GM12878 (cell line): Measurements from ENCODE around the gene ID3. TPM values are rescaled to one million over a fixed set of nuclear protein-coding genes. Genes with fewer than 3 reads are reported as not detected.

Experiments
- BCL11A ChIP-seq: IDR thresholded peaks from 2 replicates; pipeline ENCODE4 v1.6.1; 2011; ENCODE audit warnings: low read depth, low read length
- CHD2 ChIP-seq: IDR thresholded peaks from 2 replicates; pipeline ENCODE4 v1.6.1; 2011; ENCODE audit warnings: low read depth, low read length, improper control_type of control experiment, borderline replicate concordance
- CREM ChIP-seq: IDR thresholded peaks from 2 replicates; pipeline ENCODE4 v1.6.1; 2014; ENCODE audit warnings: antibody characterized with exemption, low read depth
- EED ChIP-seq: sonication (generic); IDR thresholded peaks from 2 replicates; pipeline ENCODE4 v1.6.1; 2016; ENCODE audit warnings: antibody characterized with exemption, low read depth
- EP300 ChIP-seq, 2 experiments: fragments of 150-350 bp in 1 of 2; IDR thresholded peaks; 2 replicates each; pipeline ENCODE4 v1.6.1; 2011 to 2012; ENCODE audit warnings: low read depth in 2 of 2, low read length in 2 of 2, borderline replicate concordance in 1 of 2, improper control_type of control experiment in 1 of 2, inconsistent platforms in 1 of 2; ENCODE audit not compliant: control insufficient read depth in 1 of 2
- HDGF ChIP-seq: fragments of 450-650 bp; IDR thresholded peaks from 2 replicates; pipeline ENCODE4 v1.6.1; 2016; ENCODE audit warnings: antibody characterized with exemption
- IKZF1 ChIP-seq: fragments of 450-650 bp; conservative IDR thresholded peaks from 2 replicates; pipeline ENCODE4 v1.6.1; 2017; ENCODE audit warnings: antibody characterized with exemption, mild to moderate bottlenecking
- IKZF2 ChIP-seq, 2 experiments: fragments of 450-650 bp; IDR thresholded peaks; 2 replicates each; pipeline ENCODE4 v1.6.1; 2017; ENCODE audit warnings: mild to moderate bottlenecking in 2 of 2, moderate library complexity in 2 of 2
- MTA2 ChIP-seq: fragments of 450-650 bp; IDR thresholded peaks from 2 replicates; pipeline ENCODE4 v1.6.1; 2016; ENCODE audit warnings: low read depth, mild to moderate bottlenecking, moderate library complexity
- PAX5 ChIP-seq: IDR thresholded peaks from 2 replicates; pipeline ENCODE4 v1.6.1; 2011; ENCODE audit warnings: low read depth, low read length, borderline replicate concordance
- POLR2A ChIP-seq: IDR thresholded peaks from 2 replicates; pipeline ENCODE4 v1.6.1; 2011; ENCODE audit warnings: low read depth, mild to moderate bottlenecking, low read length
- RAD51 ChIP-seq: fragments of 450-650 bp; IDR thresholded peaks from 2 replicates; pipeline ENCODE4 v1.6.1; 2016; ENCODE audit warnings: moderate library complexity, mild to moderate bottlenecking, inconsistent platforms
- RELA ChIP-seq: fragments of 450-650 bp; IDR thresholded peaks from 2 replicates; pipeline ENCODE4 v1.8.0; 2014; ENCODE audit warnings: borderline replicate concordance; ENCODE audit not compliant: partially characterized antibody
- RFX5 ChIP-seq: IDR thresholded peaks from 2 replicates; pipeline ENCODE4 v1.6.1; 2011; ENCODE audit warnings: low read depth, low read length, improper control_type of control experiment
- SP1 ChIP-seq: IDR thresholded peaks from one replicate; pipeline ENCODE4 v1.6.1; 2011; ENCODE audit warnings: low read depth, low read length
- SPI1 ChIP-seq: IDR thresholded peaks from 2 replicates; pipeline ENCODE4 v1.6.1; 2011; ENCODE audit warnings: low read depth, mild to moderate bottlenecking, low read length, moderate library complexity, borderline replicate concordance; ENCODE audit not compliant: insufficient read depth
- SUPT20H ChIP-seq: IDR thresholded peaks from 2 replicates; pipeline ENCODE4 v1.6.1; 2011; ENCODE audit warnings: low read depth, mild to moderate bottlenecking, low read length, moderate library complexity, borderline replicate concordance; ENCODE audit not compliant: control insufficient read depth
- SUZ12 ChIP-seq: fragments of 200-600 bp; sonication (generic); IDR thresholded peaks from one replicate; pipeline ENCODE4 v1.6.1; 2018; ENCODE audit warnings: antibody characterized with exemption, mild to moderate bottlenecking; ENCODE audit not compliant: unreplicated experiment
- TBL1XR1 ChIP-seq: IDR thresholded peaks from 2 replicates; pipeline ENCODE4 v1.6.1; 2012; ENCODE audit warnings: low read depth, low read length, improper control_type of control experiment
- TCF12 ChIP-seq: IDR thresholded peaks from 2 replicates; pipeline ENCODE4 v1.6.1; 2011; ENCODE audit warnings: low read depth, mild to moderate bottlenecking, low read length
- TCF7 ChIP-seq: IDR thresholded peaks from 2 replicates; pipeline ENCODE4 v1.6.1; 2014; ENCODE audit warnings: antibody characterized with exemption, borderline replicate concordance
- YY1 ChIP-seq: IDR thresholded peaks from 2 replicates; pipeline ENCODE4 v1.6.1; 2011; ENCODE audit warnings: low read depth, mild to moderate bottlenecking, low read length
- ZNF622 ChIP-seq: fragments of 450-650 bp; IDR thresholded peaks from 2 replicates; pipeline ENCODE4 v1.6.1; 2017; ENCODE audit warnings: mild to moderate bottlenecking, inconsistent platforms
- polyA plus RNA-seq, 11 experiments: library from polyadenylated mRNA; depleted of rRNA in 4 of 11; unstranded in 6 of 11; stranded (reverse) in 5 of 11; fragments of >200 nt; fragmentation: Nextera tagmentation in 4 of 11; fragmentation: Illumina TruSeq in 1 of 11; extraction: Ambion mirVana in 4 of 11; extraction: Trizol in 1 of 11; gene quantifications; 1 replicate in 1 of 11; 2 replicates in 10 of 11; pipeline versions ENCODE4 v1.2.1 to v1.2.3, GENCODE V29; 2011 to 2016; ENCODE audit warnings: inconsistent platforms in 2 of 11, missing spikeins in 2 of 11, low read depth in 1 of 11
- total RNA-seq, 4 experiments: library from RNA; depleted of rRNA in 3 of 4; stranded (reverse); fragments of >200 nt in 3 of 4; fragmentation: Illumina TruSeq in 1 of 4; extraction: Trizol in 1 of 4; gene quantifications; 2 replicates each; pipeline versions ENCODE4 v1.2.1 to v1.2.3, GENCODE V29; 2013 to 2021
- TF ChIP-seq, protein P1 (sequence below): fragments of 150-350 bp; IDR thresholded peaks from 2 replicates; pipeline ENCODE4 v1.6.1; 2014; ENCODE audit warnings: mild to moderate bottlenecking, low read depth, low read length
- TF ChIP-seq, protein P2 (sequence below): fragments of 450-650 bp; conservative IDR thresholded peaks from 2 replicates; pipeline ENCODE4 v1.6.1; 2017; ENCODE audit warnings: mild to moderate bottlenecking, moderate library complexity
- TF ChIP-seq, protein P3 (sequence below): IDR thresholded peaks from 2 replicates; pipeline ENCODE4 v1.6.1; 2011; ENCODE audit warnings: borderline replicate concordance, low read depth, mild to moderate bottlenecking, moderate library complexity, low read length; ENCODE audit not compliant: insufficient read depth, poor library complexity, severe bottlenecking
- TF ChIP-seq, protein P4 (sequence below): fragments of 450-650 bp; IDR thresholded peaks from 2 replicates; pipeline ENCODE4 v1.6.1; 2016; ENCODE audit warnings: mild to moderate bottlenecking

ID3 gene
- total and polyA plus RNA-seq, 10 of the 15 experiments (the other 5 are each of a cell fraction or from before 2014, with no cell fraction given), result 42.7 to 475 (median 207) TPM

DNA sequence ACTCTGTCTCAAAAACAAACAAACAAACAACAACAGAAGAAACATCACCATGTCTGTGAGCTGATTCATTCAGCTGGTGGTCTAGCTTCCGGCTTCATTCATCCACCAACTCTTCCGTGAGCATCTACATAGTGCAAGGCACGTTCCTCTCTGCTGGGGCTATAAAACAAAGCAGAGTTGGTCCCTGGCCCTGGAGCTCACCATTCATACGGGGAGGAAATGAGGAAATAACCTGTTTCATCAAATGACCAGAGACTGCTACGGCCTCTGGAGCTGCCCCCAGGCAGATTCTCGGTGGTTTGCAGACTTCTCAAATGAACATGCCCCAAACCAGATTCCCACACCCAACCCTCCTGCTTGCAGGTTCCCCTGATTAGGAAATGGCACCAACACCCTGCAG lies 41.0 kb upstream of the ID3 start (continued):
- TF ChIP-seq CHD2 (no peak), IKZF2 (IDR thresholded peaks at IDR 0.05) (peak; percentile 29 to 64; a peak in 3 of 4 replicates), TCF7 (no peak), HDGF (no peak), IKZF1 (peak; percentile 76), PAX5 (peak; percentile 61; the same call in 1 of the 2 replicates), YY1 (peak; percentile 44; the same call in 1 of the 2 replicates), SUZ12 (no peak), MTA2 (0 out of 2 replicates have a peak, but pooled peaks have one; percentile 21), RELA (peak; percentile 13), ZNF622 (no peak), SP1 (peak; percentile 26), RFX5 (no peak), EP300 (IDR thresholded peaks at IDR 0.05; ENCODE audit: borderline replicate concordance in 1 of 2, control insufficient read depth in 1 of 2, low read depth in 2 of 2, low read length in 2 of 2) (peak in 1 of 2 experiments; percentile 31; a peak in 1 of 4 replicates), POLR2A (no peak), EED (peak; percentile 77), TBL1XR1 (0 out of 2 replicates have a peak, but pooled peaks have one; percentile 25), SUPT20H (no peak), RAD51 (no peak), TCF12 (peak; percentile 70), SPI1 (peak; percentile 57), CREM (peak; percentile 40; the same call in 1 of the 2 replicates), BCL11A (peak; percentile 64; the same call in 1 of the 2 replicates)
- TF ChIP-seq, protein P1, sequence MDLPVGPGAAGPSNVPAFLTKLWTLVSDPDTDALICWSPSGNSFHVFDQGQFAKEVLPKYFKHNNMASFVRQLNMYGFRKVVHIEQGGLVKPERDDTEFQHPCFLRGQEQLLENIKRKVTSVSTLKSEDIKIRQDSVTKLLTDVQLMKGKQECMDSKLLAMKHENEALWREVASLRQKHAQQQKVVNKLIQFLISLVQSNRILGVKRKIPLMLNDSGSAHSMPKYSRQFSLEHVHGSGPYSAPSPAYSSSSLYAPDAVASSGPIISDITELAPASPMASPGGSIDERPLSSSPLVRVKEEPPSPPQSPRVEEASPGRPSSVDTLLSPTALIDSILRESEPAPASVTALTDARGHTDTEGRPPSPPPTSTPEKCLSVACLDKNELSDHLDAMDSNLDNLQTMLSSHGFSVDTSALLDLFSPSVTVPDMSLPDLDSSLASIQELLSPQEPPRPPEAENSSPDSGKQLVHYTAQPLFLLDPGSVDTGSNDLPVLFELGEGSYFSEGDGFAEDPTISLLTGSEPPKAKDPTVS, result no peak
- TF ChIP-seq, protein P2, sequence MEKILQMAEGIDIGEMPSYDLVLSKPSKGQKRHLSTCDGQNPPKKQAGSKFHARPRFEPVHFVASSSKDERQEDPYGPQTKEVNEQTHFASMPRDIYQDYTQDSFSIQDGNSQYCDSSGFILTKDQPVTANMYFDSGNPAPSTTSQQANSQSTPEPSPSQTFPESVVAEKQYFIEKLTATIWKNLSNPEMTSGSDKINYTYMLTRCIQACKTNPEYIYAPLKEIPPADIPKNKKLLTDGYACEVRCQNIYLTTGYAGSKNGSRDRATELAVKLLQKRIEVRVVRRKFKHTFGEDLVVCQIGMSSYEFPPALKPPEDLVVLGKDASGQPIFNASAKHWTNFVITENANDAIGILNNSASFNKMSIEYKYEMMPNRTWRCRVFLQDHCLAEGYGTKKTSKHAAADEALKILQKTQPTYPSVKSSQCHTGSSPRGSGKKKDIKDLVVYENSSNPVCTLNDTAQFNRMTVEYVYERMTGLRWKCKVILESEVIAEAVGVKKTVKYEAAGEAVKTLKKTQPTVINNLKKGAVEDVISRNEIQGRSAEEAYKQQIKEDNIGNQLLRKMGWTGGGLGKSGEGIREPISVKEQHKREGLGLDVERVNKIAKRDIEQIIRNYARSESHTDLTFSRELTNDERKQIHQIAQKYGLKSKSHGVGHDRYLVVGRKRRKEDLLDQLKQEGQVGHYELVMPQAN, result 0 out of 2 replicates have a peak, but pooled peaks have one; percentile 14
- TF ChIP-seq, protein P3, sequence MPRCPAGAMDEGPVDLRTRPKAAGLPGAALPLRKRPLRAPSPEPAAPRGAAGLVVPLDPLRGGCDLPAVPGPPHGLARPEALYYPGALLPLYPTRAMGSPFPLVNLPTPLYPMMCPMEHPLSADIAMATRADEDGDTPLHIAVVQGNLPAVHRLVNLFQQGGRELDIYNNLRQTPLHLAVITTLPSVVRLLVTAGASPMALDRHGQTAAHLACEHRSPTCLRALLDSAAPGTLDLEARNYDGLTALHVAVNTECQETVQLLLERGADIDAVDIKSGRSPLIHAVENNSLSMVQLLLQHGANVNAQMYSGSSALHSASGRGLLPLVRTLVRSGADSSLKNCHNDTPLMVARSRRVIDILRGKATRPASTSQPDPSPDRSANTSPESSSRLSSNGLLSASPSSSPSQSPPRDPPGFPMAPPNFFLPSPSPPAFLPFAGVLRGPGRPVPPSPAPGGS, result peak; percentile 63
- TF ChIP-seq, protein P4, sequence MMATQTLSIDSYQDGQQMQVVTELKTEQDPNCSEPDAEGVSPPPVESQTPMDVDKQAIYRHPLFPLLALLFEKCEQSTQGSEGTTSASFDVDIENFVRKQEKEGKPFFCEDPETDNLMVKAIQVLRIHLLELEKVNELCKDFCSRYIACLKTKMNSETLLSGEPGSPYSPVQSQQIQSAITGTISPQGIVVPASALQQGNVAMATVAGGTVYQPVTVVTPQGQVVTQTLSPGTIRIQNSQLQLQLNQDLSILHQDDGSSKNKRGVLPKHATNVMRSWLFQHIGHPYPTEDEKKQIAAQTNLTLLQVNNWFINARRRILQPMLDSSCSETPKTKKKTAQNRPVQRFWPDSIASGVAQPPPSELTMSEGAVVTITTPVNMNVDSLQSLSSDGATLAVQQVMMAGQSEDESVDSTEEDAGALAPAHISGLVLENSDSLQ, result no peak
